GM23338 (cell line): ENCODE data around the gene ANG. TPM values are rescaled to one million over a fixed set of nuclear protein-coding genes. Genes with fewer than 3 reads are reported as not detected.

ENCODE experiments used
- ATAC-seq: fragments of 200-7000 bp; cut with Tn5 transposase; 3 replicates; pipeline ENCODE4 v1.9.1; 2020
- DNase-seq: peaks from one replicate; pipeline ENCODE4 v3.0.0-alpha.2; 2015; ENCODE audit warnings: low spot score
- H2AFZ ChIP-seq: fragments of 200-600 bp; sonication (generic); 2 replicates; pipeline ENCODE4 v1.8.0; 2016; ENCODE audit warnings: antibody characterized with exemption, mild to moderate bottlenecking, moderate library complexity
- H3F3A ChIP-seq: fragments of 200-600 bp; sonication (generic); replicated peaks from 2 replicates; pipeline ENCODE4 v1.8.0; 2017; ENCODE audit warnings: antibody characterized with exemption, mixed run types, low read depth
- H3K27ac ChIP-seq: fragments of 200-600 bp; sonication (generic); 2 replicates; pipeline ENCODE4 v1.6.1; 2016; ENCODE audit warnings: low read depth
- H3K27me3 ChIP-seq: fragments of 200-600 bp; sonication (generic); 2 replicates; pipeline ENCODE4 v1.8.0; 2016; ENCODE audit warnings: mild to moderate bottlenecking, mixed run types, moderate library complexity; ENCODE audit not compliant: insufficient read depth
- H3K36me3 ChIP-seq: fragments of 200-600 bp; sonication (generic); 2 replicates; pipeline ENCODE4 v1.8.0; 2016; ENCODE audit warnings: mild to moderate bottlenecking; ENCODE audit not compliant: insufficient read depth
- H3K4me1 ChIP-seq: fragments of 200-600 bp; sonication (generic); 2 replicates; pipeline ENCODE4 v1.8.0; 2016; ENCODE audit warnings: mild to moderate bottlenecking, moderate library complexity; ENCODE audit not compliant: insufficient read depth
- H3K4me2 ChIP-seq: fragments of 200-600 bp; sonication (generic); 2 replicates; pipeline ENCODE4 v1.7.1; 2017; ENCODE audit warnings: mixed run types
- H3K4me3 ChIP-seq: fragments of 200-600 bp; sonication (generic); 2 replicates; pipeline ENCODE4 v1.6.1; 2016; ENCODE audit warnings: mixed run types
- H3K79me2 ChIP-seq: fragments of 200-600 bp; sonication (generic); replicated peaks from 2 replicates; pipeline ENCODE4 v1.8.0; 2017; ENCODE audit warnings: mild to moderate bottlenecking; ENCODE audit not compliant: insufficient read depth
- H3K9me2 ChIP-seq: fragments of 200-600 bp; sonication (generic); 2 replicates; pipeline ENCODE4 v1.8.0; 2017; ENCODE audit not compliant: insufficient read depth
- H4K20me1 ChIP-seq: fragments of 200-600 bp; sonication (generic); replicated peaks from 2 replicates; pipeline ENCODE4 v1.8.0; 2017; ENCODE audit warnings: mild to moderate bottlenecking; ENCODE audit not compliant: insufficient read depth
- H3K27ac Mint-ChIP-seq: 2 replicates; pipeline ENCODE4 v1.8.0; 2020; ENCODE audit warnings: inconsistent platforms, mild to moderate bottlenecking, moderate library complexity, mixed read lengths
- H3K27me3 Mint-ChIP-seq: 3 replicates; pipeline ENCODE4 v1.8.0; 2022; ENCODE audit warnings: low read depth, mild to moderate bottlenecking, moderate library complexity, mixed read lengths, inconsistent platforms; ENCODE audit not compliant: insufficient read depth, poor library complexity
- H3K36me3 Mint-ChIP-seq: 3 replicates; pipeline ENCODE4 v1.8.0; 2021; ENCODE audit warnings: low read depth, mild to moderate bottlenecking, inconsistent platforms, moderate library complexity, mixed read lengths
- H3K4me1 Mint-ChIP-seq: 3 replicates; pipeline ENCODE4 v1.8.0; 2020; ENCODE audit warnings: mild to moderate bottlenecking, inconsistent platforms, mixed read lengths
- H3K4me3 Mint-ChIP-seq: 3 replicates; pipeline ENCODE4 v1.8.0; 2021; ENCODE audit warnings: moderate library complexity, mild to moderate bottlenecking, inconsistent platforms, mixed read lengths
- H3K9me3 Mint-ChIP-seq: 3 replicates; pipeline ENCODE4 v1.8.0; 2020; ENCODE audit warnings: moderate library complexity, mild to moderate bottlenecking, inconsistent platforms, mixed read lengths
- CREB1 ChIP-seq: fragments of 250-450 bp; sonication (Bioruptor Pico); IDR thresholded peaks from 2 replicates; pipeline ENCODE4 v1.5.0; 2020; ENCODE audit warnings: low read depth, mild to moderate bottlenecking, moderate library complexity
- EZH2 ChIP-seq: fragments of 200-600 bp; sonication (generic); IDR thresholded peaks from one replicate; pipeline ENCODE4 v1.8.0; 2017; ENCODE audit warnings: antibody characterized with exemption, mild to moderate bottlenecking, low read depth; ENCODE audit not compliant: unreplicated experiment
- EZH2phosphoT487 ChIP-seq: fragments of 200-600 bp; sonication (generic); IDR thresholded peaks from one replicate; pipeline ENCODE4 v1.8.1; 2018; ENCODE audit warnings: antibody characterized with exemption; ENCODE audit not compliant: unreplicated experiment
- JUNB ChIP-seq: IDR thresholded peaks from one replicate; pipeline ENCODE4 v1.6.1; 2016; ENCODE audit warnings: antibody characterized with exemption; ENCODE audit not compliant: unreplicated experiment
- NANOG ChIP-seq: IDR thresholded peaks from 2 replicates; pipeline ENCODE4 v1.6.1; 2016; ENCODE audit warnings: antibody characterized with exemption, borderline replicate concordance
- POLR2AphosphoS5 ChIP-seq: IDR thresholded peaks from 2 replicates; pipeline ENCODE4 v1.6.1; 2016; ENCODE audit warnings: antibody characterized with exemption, low read depth
- REST ChIP-seq: IDR thresholded peaks from one replicate; pipeline ENCODE4 v1.6.1; 2018; ENCODE audit warnings: antibody characterized with exemption; ENCODE audit not compliant: unreplicated experiment
- STAT1 ChIP-seq: IDR thresholded peaks from one replicate; pipeline ENCODE4 v1.6.1; 2016; ENCODE audit warnings: antibody characterized with exemption; ENCODE audit not compliant: unreplicated experiment
- ZNF114 ChIP-seq: fragments of 250-450 bp; sonication (Bioruptor Pico); IDR thresholded peaks from 2 replicates; pipeline ENCODE4 v1.5.0; 2020; ENCODE audit warnings: mild to moderate bottlenecking, moderate library complexity
- ZNF331 ChIP-seq: fragments of 250-450 bp; sonication (Bioruptor Pico); IDR thresholded peaks from 2 replicates; pipeline ENCODE4 v1.5.0; 2020; ENCODE audit warnings: low read depth, mild to moderate bottlenecking, moderate library complexity
- ZNF462 ChIP-seq: fragments of 250-450 bp; sonication (Bioruptor Pico); IDR thresholded peaks from 2 replicates; pipeline ENCODE4 v1.5.0; 2020; ENCODE audit warnings: mild to moderate bottlenecking, moderate library complexity
- polyA plus RNA-seq: library from polyadenylated mRNA; unstranded; fragments of >200 nt; fragmentation: Nextera tagmentation; extraction: Ambion mirVana; gene quantifications from 2 replicates; pipeline ENCODE4 v1.2.1, GENCODE V29; 2016
- total RNA-seq: library from RNA; depleted of rRNA; stranded (reverse); fragments of >200 nt; shearing (Covaris generic); gene quantifications from 2 replicates; pipeline ENCODE4 v1.2.3, GENCODE V29; 2014
- TF ChIP-seq, protein P1 (sequence below), 2 experiments: fragments of 200-600 bp in 1 of 2; sonication (generic) in 1 of 2; conservative IDR thresholded peaks; 2 replicates each; pipeline versions ENCODE4 v1.5.1 to v1.6.1; 2016 to 2017; ENCODE audit warnings: antibody characterized with exemption in 2 of 2, low read depth in 2 of 2, mild to moderate bottlenecking in 2 of 2, moderate library complexity in 1 of 2
- TF ChIP-seq, protein P2 (sequence below): IDR thresholded peaks from 2 replicates; pipeline ENCODE4 v1.6.1; 2016; ENCODE audit warnings: antibody characterized with exemption

ANG gene
- total and polyA plus RNA-seq, 2 experiments from 2014 or later = 2.3 to 3.7 TPM

GRCh38 chr14:20641591-20641990, 47.0 kb upstream of the ANG start, which contains the start of gene OR6S1:
TSS of gene OR6S1 (minus strand) at chr14:20641691. CDS start at chr14:20641691, 0 bp downstream.
- DNase-seq = no peak
- H3K4me1 ChIP-seq = no peaks in the 10 kb centered on the region
- no peaks in the 10 kb centered on the region for H4K20me1 ChIP-seq
- H3K4me3 Mint-ChIP-seq = no peak within 1 kb of the TSS
- no peak within 1 kb of the TSS for H3K27ac ChIP-seq
- no peaks in the 10 kb centered on the region for H3K36me3 ChIP-seq
- no peak for ATAC-seq
- peaks cover 2% of the 10 kb centered on the region for H3K27me3 Mint-ChIP-seq
- H3K27ac Mint-ChIP-seq = no peak within 1 kb of the TSS
- no peaks in the 10 kb centered on the region for H3K79me2 ChIP-seq
- TF ChIP-seq REST (no peak), ZNF114 (CRISPR knock-in tag) (no peak), CREB1 (CRISPR knock-in tag) (no peak), EZH2 (no peak), POLR2AphosphoS5 (no peak), ZNF462 (no peak), STAT1 (no peak), EZH2phosphoT487 (no peak), NANOG (no peak), ZNF331 (CRISPR knock-in tag) (no peak), JUNB (no peak)
- TF ChIP-seq, protein P1, sequence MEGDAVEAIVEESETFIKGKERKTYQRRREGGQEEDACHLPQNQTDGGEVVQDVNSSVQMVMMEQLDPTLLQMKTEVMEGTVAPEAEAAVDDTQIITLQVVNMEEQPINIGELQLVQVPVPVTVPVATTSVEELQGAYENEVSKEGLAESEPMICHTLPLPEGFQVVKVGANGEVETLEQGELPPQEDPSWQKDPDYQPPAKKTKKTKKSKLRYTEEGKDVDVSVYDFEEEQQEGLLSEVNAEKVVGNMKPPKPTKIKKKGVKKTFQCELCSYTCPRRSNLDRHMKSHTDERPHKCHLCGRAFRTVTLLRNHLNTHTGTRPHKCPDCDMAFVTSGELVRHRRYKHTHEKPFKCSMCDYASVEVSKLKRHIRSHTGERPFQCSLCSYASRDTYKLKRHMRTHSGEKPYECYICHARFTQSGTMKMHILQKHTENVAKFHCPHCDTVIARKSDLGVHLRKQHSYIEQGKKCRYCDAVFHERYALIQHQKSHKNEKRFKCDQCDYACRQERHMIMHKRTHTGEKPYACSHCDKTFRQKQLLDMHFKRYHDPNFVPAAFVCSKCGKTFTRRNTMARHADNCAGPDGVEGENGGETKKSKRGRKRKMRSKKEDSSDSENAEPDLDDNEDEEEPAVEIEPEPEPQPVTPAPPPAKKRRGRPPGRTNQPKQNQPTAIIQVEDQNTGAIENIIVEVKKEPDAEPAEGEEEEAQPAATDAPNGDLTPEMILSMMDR (conservative IDR thresholded peaks at IDR 0.05; ENCODE audit: low read depth in 2 of 2) = no peak
- TF ChIP-seq, protein P2, sequence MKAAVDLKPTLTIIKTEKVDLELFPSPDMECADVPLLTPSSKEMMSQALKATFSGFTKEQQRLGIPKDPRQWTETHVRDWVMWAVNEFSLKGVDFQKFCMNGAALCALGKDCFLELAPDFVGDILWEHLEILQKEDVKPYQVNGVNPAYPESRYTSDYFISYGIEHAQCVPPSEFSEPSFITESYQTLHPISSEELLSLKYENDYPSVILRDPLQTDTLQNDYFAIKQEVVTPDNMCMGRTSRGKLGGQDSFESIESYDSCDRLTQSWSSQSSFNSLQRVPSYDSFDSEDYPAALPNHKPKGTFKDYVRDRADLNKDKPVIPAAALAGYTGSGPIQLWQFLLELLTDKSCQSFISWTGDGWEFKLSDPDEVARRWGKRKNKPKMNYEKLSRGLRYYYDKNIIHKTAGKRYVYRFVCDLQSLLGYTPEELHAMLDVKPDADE = no peak
- no peaks in the 10 kb centered on the region for H3K9me3 Mint-ChIP-seq
- H2AFZ ChIP-seq = no peak within 1 kb of the TSS
- no peak within 1 kb of the TSS for H3K4me2 ChIP-seq
- no peaks in the 10 kb centered on the region for H3K9me2 ChIP-seq
- H3K4me3 ChIP-seq = no peak within 1 kb of the TSS
- no peaks in the 10 kb centered on the region for H3K27me3 ChIP-seq
- no peaks in the 10 kb centered on the region for H3F3A ChIP-seq
- H3K36me3 Mint-ChIP-seq = no peaks in the 10 kb centered on the region
- no peaks in the 10 kb centered on the region for H3K4me1 Mint-ChIP-seq
